Embryonic facial prominence (tissue), 1 donor: ENCODE results near the gene CRYBB3.

ENCODE experiments used
- DNase-seq: peaks from one replicate; pipeline ENCODE4 v3.0.0-alpha.2; 2016; ENCODE audit errors: extremely low spot score

CRYBB3 gene

DNA sequence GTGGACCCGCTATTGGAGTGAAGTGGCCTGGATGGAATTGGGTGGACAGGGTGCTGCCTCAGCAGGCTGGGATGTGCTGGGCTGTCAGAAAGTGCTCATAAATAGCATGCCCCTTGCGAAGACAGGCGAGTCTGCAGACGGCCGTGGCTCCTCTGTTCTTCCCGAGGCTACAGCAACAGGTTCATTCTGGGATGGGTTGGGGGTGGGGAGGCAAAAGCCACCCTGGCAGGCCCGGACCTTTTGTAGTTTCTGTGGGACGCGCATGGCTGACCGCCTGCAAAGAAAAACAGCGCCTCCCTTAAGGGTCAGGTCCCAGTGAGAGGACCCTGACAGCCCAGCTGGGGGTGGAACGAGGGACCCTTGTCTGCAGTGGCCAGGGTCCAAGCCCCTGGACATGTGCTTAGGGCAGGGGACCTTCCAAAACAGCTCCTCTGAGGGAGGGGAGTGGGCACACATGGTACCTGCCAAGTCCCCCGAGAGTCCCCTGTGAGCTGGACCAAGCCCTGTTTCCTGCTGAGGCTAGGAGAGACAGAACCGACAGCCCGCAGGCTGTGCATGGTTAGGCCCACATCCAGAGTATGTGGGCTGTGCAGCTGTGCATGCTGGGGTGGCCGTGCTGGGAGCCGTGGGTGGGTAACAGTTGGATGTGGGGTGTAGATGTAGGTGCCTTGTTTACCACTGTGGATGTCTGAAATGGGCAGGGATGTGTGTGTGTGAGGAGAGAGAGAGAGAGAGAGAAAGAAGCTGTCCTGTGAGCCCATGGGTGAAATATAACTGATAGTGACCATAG lies at the start of gene CRYBB3:
CRYBB3 (plus strand) TSS at position 128 of the 790 bp plus-strand sequence. CDS start 1,539 bp downstream, outside the sequence.
- DNase-seq: no peak

DNA sequence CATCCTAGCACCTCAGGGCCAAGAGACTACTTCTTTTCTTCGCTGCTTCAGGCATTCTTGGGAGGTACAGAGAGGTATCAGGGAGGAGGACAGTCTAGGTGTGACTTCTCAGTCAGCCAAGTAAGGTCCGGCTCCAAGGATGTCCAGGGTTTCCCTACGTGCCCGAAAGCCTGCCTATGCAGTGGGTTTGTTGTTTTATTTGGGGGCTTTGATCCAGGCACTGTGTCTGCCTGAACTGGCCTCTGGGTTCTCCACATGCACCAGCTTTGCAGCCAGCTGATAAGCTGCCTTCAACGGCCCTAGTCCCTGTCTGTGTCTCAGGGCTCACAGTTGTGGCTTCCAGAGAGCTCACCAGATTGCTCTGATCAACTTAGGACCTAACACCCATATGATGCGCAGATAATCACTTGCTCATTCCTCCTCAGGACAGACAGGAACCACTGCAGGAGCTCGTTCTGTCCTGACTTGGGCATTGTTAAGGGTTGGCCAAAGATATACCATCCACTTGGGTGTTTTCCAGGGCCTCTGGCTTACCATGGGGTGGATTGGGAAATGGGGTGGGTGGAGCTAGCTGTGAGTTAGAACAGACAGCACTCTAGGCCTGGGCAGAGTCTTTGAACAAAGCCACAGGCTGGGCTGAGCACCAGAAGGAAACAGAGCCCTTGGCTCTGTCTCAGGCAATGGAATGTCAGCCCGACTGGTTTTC lies 45.5 kb upstream of the CRYBB3 start:
- DNase-seq: no peak

DNA sequence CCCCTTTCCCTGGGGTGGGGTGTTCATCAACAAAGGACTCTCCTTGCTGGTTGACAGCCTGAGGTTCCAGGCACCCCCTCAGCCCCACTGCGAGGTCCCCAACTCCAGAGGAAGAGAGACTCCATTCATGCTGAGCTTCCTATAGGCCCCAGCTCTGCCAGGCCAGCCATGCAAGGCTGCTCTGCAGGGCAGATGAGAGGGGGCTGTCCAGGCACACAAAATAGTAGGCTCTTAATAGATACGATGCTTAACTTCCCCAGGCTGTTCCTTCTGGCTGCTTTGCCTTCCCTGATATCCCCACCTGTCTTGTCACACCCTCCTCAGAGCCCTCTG lies 45.0 kb upstream of the CRYBB3 start:
- DNase-seq: no peak

DNA sequence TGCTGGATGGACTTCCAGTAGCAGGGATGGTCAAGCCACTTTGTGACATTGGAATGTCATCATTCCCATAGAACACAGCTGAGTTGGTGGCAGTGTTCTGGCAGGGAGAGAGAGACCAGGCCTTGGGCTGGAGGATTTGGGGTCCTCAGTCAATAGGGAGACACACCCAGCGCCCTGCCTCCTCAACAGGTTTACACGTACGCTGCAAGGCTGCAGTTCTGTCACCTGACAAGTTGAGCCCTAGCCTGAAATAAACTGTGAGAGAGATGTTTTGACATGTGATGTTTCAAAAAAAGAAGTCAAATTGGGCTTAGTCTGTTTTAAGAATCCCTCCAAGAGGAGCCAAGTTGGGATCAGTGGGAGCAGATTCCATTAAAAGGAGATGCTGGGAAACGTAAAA lies 42.9 kb upstream of the CRYBB3 start:
- DNase-seq: no peak

DNA sequence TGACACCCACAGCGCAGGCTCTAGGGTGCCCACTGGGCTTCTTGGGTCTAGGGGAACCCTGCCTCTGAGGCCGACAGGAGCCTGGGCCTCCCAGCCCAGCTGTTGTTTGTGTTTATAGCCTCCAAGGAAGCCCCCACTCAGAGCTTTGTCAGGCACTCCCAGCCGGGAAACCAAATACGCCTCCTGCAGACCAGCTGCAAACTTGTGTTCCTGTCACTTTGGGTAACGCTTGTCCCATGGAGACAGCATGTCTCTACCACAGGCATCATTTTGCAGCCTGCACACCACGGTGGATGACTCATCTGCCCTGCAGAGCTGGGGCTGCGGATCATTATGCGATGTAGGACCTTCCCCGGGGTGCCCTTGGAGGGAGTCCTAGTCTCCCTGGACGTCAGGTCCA lies 40.6 kb upstream of the CRYBB3 start:
- no peak for DNase-seq

DNA sequence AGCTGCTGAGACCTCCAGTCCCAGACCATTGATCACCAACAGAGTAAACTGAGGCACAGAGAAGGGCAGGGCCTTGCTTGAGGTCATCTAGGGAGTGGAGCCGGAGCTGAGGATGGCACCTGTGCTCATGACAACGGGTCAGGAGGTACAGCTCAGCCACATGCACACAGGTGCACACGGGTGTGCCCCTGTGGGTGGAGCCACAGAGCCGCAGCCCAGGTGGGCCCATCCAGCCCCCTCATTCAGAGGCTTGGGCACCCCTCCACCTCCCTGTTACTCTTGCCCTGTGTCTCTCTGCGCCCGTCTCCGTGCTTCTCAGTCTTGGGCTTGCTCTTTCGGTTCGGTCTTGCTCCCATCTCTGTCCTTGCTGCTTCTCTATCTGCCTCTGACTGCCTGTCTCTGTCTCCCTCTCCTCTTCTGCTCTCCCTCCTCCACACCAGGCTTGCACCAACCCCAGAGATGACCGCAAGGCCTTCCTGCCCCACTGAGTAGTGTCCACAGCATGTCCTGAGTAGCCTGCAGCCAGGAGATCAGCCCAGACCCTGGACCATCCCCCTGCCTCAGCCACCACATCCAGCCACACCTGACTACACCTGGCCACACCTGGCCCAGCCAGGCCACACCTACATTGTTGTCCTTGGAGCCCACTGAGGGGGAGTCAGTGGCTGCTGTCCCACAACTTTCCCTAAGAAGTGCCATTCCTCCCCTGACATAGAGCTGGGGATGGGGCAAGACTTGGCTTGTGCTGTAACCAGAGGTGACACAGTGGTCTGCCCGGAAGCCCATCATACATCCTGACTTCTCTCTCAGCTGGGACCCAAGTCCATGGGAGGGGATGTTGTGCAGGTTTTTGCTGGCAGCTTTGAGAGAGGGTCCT lies 39.3 kb upstream of the CRYBB3 start:
- DNase-seq: no peak

DNA sequence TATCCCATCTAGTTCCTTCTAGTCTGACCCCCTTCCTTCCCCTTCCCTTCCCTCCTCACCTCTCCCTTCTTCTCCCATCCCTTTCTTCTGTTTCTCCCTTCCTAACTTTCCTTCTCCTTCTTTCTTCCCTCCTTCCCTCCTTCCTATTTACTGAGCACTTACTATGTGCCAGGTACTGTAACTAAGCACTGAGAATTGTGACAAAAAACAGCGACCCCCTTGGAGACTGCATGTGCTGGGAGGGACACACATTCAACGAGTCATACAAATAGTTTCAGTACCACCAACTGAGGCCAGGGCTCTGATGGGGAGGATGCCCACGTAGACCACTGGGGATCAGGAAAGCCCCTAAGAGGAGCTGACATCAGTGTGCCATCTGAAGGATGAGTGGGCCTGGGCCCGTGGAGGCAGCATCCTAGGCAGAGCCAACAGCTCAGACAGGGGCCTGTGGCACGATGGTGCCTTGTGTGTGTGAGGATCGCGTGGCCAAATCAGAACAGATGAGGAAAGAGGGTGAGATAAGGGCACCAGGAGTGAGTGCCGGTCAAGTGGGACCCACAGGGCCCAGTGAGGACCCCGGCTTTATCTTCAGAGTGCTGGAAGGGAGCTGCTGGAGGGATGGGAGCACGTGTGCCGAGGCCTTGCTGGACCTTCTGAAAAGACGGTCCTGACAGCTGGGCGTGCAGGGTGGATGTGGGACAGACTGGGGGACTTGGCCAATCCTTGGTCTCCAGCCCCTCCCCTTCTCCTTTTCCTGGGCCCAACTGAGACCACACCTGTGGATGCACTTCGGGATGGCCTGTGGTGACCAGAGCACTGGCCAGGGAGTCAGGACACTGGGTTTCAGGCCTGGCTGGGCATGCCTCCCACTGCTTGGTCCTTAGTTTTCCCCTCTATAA lies 38.4 kb upstream of the CRYBB3 start:
- DNase-seq: no peak

DNA sequence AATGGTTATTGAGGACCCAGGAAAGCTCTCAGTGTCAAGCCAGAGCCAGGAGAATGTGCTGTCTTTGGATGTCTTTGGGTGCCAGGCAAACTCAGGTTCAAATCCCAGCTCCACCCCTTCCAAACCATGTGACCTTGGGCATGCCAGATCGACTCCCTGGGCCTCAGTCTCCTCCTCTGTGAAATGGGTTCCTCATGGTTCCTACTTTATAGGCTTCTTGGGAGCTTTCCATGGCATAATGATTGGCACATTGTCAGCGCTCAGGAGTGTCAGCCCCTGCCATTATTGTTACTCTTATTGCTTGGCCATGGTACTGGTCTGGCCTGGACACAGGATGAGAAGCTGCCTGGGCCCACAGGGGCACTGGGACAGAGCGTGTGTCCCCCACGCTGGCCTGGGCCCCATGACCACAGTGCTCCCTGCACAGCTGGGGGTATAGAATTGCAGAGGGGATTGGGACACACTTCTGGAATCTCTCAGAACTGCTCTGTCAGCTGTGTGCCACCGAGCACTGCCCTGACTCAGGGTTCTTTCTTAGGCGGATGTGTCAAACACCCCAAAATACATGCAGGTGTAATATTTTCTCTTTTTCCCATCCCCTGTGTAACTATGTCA lies 37.6 kb upstream of the CRYBB3 start:
- DNase-seq: no peak

DNA sequence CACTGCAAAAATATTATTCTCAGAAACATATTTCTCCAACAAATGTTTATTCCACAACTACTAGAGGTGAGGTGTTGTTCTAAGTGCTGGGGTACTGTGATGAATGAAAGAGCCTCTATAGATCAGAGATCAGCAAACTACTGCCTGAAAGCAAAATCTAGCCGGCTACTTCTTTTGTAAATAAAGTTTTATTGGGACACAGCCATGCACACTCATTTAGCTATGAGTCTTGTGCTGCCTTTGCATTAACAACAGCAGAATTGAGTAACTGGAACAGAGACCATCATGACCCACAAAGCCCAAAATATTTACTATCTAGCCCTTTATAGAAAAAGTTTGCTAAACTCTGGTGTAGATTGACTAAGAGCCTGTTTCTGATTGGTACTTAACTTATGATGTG lies 37.1 kb upstream of the CRYBB3 start:
- DNase-seq: no peak

DNA sequence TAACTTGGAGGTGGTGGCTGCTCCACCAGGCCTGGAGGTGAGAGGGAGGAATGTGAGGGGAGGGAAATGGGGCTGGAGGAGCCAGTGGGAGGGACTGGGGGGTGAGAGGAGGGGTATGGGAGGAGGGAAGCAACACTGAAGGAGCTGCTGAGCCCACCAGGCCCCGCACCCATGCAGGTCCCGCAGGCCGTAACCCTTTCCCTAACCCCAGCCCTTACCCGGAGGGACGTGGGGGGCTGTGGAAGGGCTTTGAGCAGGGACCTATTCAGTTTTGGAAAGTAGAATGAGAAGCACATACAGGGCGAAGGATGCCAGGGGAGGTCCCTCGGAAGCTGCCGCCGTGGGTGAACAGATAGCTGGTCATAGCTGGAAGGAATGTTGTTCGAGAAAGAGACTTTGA lies 33.9 kb upstream of the CRYBB3 start:
- no peak for DNase-seq

DNA sequence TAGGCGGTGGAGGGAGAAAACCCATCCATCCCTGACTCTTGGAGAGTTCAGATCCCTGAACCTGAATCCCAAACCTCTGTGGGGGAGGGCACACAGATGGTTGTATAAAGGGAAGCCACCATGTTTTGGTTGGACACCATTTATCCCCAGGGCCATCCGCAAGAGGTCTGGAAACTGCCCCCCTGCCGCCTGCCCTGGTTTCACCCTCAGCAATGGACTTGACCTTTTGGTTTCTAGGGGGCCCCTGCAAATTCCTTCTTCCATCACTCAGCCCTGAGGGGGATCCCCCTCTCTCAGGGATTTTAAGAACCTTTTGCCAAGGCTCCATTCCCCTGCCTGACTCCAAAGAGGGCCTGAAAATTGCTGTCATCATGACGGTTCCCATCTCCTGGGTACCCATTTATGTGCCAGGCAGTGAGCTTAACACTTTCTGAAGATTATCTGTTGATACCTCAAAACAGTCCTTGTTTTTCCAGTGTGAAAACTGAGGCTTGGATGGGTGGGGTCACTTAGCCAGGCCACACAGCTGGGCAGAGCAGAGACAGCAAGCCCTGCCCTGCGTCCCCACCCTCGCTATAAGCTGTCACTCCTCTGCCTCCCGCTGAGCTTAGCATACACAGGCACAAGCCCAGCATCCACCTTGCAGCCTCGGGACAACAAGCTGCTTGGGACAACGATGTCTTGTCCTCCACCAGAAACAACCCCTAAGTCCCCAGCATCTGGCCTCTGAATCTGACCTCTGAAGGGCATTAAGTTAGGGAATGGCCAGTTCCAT lies 33.2 kb upstream of the CRYBB3 start:
- no peak for DNase-seq

DNA sequence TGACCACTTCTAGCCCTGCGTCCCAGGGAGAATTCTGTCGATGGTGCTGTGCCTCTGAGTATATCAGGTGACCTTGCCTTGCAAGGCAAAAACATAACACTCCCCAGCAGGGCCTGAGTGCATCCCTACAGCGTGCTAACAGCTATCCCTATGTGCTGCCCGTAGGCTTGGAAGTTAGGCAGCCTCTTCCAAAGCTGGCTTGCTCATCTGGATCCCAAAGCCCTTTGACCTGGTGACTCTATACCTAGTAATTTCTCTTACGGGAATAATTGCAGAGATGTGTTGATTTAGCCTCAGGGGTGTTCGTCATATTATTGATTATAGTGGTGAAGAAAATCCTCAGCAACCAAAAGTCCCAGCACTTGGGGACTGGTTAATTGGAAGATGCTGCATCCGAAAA lies 32.6 kb upstream of the CRYBB3 start:
- no peak for DNase-seq

DNA sequence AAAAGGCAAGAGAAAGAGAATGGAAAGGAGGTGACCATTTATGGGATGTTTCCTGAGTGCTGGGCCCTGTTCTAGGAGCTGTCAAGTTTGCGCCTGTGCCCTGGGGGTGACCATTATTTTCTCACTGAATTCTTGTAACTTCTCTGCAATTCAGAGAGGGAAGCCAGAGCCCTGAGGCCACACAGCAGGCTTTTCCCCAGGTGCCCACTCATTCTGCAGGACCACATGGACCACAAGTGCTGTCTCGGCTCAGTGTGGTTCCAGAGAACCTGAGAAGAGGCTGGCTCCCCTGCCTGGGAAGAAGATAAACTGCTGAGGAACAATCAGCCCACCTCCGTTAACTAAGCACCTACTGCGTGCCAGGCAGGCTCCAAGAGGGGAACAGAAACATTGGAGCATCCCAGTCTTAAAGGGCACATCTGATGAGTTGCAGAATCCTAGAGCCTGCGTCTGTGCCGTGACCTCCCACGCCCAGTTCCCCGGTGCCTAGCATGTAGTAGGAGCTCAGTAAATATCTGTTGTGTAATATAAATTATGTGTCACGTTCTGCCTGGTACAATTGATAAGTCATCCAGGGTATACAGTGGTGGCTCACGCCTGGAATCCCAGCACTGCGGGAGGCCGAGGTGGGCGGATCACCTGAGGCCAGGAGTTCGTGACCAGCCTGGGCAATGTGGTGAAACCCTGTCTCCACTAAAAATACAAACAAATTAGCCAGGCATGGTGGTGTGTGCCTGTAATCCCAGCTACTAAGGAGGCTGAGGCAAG lies 31.6 kb upstream of the CRYBB3 start:
- no peak for DNase-seq

DNA sequence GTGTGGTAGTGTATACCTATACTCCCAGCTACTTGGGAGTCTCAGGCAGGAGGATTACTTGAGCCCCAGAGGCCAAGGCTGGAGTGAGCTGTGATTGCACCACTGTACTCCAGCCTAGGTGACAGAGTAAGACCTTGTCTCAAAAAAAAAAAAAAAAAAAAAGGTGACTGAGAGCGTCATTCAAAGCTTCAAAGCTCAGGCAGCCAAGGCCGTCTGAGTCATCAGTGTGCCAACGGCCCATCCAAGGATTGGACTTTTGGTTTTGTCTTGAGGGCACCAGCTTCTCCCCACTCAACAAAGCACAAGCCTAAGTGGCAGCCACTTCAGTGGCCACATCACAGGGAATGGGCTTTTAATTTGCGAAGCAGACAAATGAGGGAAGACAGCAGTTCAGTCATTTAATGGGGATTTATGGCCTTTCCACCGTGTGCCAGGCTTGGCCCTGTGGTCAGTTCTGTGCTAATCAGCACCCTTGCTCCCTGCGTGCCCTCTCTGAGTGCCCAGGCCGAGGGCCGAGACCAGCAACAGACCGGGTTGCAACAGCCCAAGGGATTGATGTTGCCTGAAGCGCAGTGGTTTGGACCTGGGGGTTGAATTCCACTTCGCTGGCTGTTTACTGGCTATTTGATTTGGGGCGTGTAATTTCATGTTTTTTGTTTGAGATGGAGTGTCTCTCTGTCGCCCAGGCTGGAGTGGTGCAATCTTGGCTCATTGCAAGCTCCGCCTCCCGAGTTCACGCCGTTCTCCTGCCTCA lies 30.2 kb upstream of the CRYBB3 start:
- DNase-seq: no peak

DNA sequence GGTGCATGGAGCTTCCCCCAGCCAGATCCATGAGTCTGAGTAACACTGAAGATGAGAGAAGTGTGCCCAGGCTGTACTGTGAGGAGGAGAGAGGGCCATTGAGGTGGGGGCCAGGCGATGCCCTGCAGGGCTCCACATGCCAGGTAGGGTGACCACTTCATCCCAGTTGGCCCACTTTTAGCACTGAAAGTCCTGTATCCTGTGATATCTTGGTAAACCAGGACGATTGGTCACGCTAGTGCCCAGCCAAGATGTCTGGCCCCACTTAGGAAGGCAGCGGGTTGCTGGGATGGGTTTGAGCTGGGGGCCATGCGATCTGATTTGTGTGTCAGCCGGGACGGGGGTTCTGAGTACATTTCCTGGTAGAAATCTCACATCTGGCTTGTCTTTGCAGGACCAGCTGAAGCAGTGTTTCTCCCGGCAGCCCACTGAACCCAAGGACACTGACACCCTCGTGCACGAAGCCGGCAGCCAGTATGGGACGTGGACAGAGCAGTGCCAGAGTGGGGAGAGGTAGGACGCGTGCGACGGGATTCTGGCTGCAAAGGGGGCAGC lies 29.2 kb upstream of the CRYBB3 start:
- no peak for DNase-seq

DNA sequence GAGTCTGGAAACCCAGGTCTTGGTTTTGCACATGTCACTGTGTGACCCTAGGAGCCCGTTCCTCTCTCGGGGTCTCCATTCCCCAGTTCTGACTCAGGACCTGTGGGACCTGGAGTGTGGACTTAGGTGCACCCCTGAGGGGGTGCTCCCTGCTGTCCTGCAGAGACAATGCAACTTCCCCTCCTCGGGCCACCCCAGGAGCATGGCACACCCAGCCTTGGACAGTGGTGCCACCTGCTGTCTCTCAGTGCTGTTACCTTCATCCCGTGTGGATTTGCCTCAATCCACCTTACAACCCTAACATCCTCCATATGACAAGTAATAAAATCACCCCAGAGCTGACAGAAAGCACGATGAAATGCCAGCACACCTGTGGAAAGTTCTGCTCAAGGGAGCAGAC lies 27.5 kb upstream of the CRYBB3 start:
- no peak for DNase-seq

DNA sequence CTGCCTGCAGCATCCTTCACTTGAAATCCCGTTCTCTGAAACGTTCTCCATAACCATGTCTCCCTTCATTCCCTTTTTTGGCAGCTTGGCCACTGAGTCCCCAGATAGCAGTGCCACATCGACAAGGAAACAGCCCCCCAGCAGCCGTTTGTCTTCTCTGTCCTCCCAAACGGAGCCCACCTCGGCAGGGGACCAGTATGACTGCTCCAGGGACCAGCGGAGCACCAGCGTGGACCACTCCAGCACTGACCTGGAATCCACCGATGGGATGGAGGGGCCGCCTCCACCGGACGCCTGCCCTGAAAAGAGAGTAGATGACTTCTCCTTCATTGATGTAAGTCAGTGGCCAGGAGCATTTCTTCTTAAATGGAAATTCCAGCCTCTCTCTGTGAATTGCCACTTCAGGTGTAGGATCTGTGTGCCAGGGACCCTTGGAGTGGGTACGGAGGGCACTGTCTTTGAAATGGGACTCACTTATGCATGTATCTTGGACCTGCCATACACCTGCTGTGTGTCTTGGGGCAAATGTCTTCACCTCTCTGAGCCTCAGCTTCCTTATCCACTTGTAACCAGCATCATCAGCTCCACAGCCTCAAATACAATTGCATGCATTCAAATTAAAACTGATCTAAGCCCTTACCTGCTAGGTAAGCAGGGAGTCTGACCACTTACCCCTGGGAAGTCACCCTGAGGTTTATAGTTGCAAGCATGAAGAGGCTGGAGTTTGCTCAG lies 25.3 kb upstream of the CRYBB3 start:
- no peak for DNase-seq
